ENCODE results near the gene TLE1. TPM values are rescaled to one million over a fixed set of nuclear protein-coding genes. Genes with fewer than 3 reads are reported as not detected.

The TLE1 gene
- total RNA-seq, 1 experiment from 2014 or later: 21.9 TPM

DNA sequence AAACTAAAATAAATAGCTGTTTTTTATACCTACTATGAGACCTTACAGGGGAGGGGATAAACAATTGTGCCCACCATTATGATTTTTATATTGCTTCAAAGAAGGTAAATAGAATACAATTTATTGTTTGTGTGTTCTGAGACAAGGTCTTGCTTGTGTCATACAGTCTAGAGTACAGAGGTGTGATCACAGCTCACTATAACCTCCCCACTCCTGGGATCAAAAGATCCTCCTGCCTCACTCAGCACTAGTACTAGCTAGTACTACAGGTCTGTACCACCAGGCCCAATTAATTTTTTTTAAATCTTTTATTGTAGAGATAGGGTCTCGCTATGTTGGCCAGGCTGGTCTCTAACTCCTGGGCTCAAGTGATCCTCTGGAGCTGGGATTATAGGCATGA lies 11.3 kb downstream of the TLE1 start:
- Mint-ChIP-seq H3K27me3 (ENCODE audit: insufficient read depth, unreplicated experiment) (no peaks in the 10 kb centered on the region), H3K4me1 (ENCODE audit: insufficient read depth, unreplicated experiment) (no peaks in the 10 kb centered on the region), H3K27ac (ENCODE audit: low read depth, unreplicated experiment) (no peak overlapping the region), H3K4me3 (ENCODE audit: unreplicated experiment) (no peak overlapping the region), H3K9me3 (ENCODE audit: unreplicated experiment) (no peaks in the 10 kb centered on the region), H3K36me3 (ENCODE audit: insufficient read depth, unreplicated experiment) (peaks cover 57% of the 10 kb centered on the region)
- CTCF ChIA-PET: interaction anchor here (0.7 to 1.9 kb wide), 3 partner anchors 9 to 649 kb away, joined by 3 to 11 read pairs (median 3); no protein-coding TSS in a partner anchor
- TF ChIP-seq CTCF (IDR thresholded peaks at IDR 0.05; ENCODE audit: unreplicated experiment): no peak
- no peak for DNase-seq (ENCODE audit: unreplicated experiment)
- POLR2A ChIA-PET: interaction anchor here (0.6 kb wide), 1 partner anchor 384 kb away, joined by 3 read pairs; no protein-coding TSS in a partner anchor
- BruUV-seq (replicated peaks): no TSS peak
- intact Hi-C loops (cut with micrococcal nuclease): no loop called here

DNA sequence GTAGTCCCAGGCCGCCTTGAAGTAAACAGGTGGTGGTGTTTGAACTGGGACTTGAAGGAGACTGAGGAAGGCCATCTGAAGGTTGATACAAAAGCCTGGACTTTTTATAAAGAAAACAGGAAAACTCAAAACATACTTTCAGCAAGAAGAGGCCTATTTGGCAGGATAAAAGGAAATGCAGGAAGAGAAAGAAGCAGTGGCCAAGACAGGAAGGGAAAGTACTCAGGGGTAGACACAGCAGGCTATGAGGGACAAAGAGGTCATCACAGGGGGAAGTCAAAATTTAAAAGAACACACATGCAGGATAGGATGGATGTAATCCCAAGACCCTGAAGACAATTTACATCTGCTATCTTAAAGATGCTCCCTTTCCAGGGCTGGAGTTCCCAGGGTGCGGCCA lies 13.0 kb downstream of the TLE1 start:
- Mint-ChIP-seq H3K4me3 (ENCODE audit: unreplicated experiment) (no peak overlapping the region), H3K27ac (ENCODE audit: low read depth, unreplicated experiment) (no peak overlapping the region), H3K27me3 (ENCODE audit: insufficient read depth, unreplicated experiment) (no peaks in the 10 kb centered on the region), H3K4me1 (ENCODE audit: insufficient read depth, unreplicated experiment) (no peaks in the 10 kb centered on the region), H3K9me3 (ENCODE audit: unreplicated experiment) (no peaks in the 10 kb centered on the region), H3K36me3 (ENCODE audit: insufficient read depth, unreplicated experiment) (peaks cover 58% of the 10 kb centered on the region)
- BruUV-seq (replicated peaks): no TSS peak
- intact Hi-C loops (cut with micrococcal nuclease): no loop called here
- no peak for DNase-seq (ENCODE audit: unreplicated experiment)
- POLR2A ChIA-PET: no interaction called here
- no peak for TF ChIP-seq CTCF (IDR thresholded peaks at IDR 0.05; ENCODE audit: unreplicated experiment)
- CTCF ChIA-PET: interaction anchor here (1.0 to 2.4 kb wide), 3 partner anchors 10 to 31 kb away, joined by 3 to 11 read pairs (median 10); no protein-coding TSS in a partner anchor

DNA sequence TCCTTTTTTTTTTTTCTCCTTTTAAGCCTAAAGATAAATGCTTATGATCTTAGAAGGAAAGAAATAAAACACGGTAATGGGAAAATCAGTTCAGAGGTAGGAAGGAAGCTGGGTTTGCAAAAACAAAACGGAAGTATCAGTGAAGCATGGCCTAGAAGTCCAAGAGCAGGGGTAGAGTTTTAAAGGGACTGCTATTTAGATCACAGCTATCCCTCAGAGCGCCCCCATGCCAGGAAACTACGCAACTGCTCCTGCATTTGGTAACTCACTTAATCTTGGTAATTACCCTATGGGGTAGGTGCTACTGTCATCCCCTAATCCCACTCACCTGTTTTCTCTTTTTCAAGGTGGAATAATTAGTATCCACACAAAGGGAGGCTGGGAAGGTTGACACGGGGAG lies 16.0 kb downstream of the TLE1 start:
- Mint-ChIP-seq H3K4me1 (ENCODE audit: insufficient read depth, unreplicated experiment) (no peaks in the 10 kb centered on the region), H3K27ac (ENCODE audit: low read depth, unreplicated experiment) (no peak overlapping the region), H3K9me3 (ENCODE audit: unreplicated experiment) (no peaks in the 10 kb centered on the region), H3K4me3 (ENCODE audit: unreplicated experiment) (no peak overlapping the region), H3K27me3 (ENCODE audit: insufficient read depth, unreplicated experiment) (no peaks in the 10 kb centered on the region), H3K36me3 (ENCODE audit: insufficient read depth, unreplicated experiment) (peaks cover 49% of the 10 kb centered on the region)
- POLR2A ChIA-PET: interaction anchor here (0.6 to 0.7 kb wide), 2 partner anchors 15 to 1441 kb away, joined by 3 read pairs; no protein-coding TSS in a partner anchor
- DNase-seq (ENCODE audit: unreplicated experiment): no peak
- TF ChIP-seq CTCF (IDR thresholded peaks at IDR 0.05; ENCODE audit: unreplicated experiment): no peak
- BruUV-seq (replicated peaks): no TSS peak
- intact Hi-C loops (cut with micrococcal nuclease): no loop called here
- CTCF ChIA-PET: no interaction called here

DNA sequence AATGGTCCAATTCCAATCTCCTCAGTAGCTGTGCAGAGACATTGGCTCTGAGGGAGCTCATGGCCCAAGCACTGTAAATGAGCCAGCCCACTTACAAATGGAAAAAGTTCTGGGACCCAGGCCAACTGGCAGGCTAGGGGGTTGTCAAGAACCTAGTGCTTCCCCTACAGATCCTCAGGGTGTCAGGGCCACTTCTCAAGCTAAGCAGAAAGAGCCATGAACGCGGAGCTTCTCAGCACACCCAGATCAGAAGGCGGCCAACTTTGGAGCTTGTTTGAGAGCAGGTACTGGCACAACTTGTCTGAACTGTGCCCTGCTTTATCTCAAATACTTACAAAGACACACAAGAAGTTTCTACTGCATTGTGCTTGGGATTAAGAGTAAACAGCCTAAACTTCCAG lies 17.5 kb downstream of the TLE1 start:
- peaks cover 49% of the 10 kb centered on the region for H3K36me3 Mint-ChIP-seq (ENCODE audit: insufficient read depth, unreplicated experiment)
- intact Hi-C loops (cut with micrococcal nuclease): no loop called here
- POLR2A ChIA-PET: no interaction called here
- H3K27me3 Mint-ChIP-seq (ENCODE audit: insufficient read depth, unreplicated experiment): no peaks in the 10 kb centered on the region
- no peak for TF ChIP-seq CTCF (IDR thresholded peaks at IDR 0.05; ENCODE audit: unreplicated experiment)
- no peak overlapping the region for H3K4me3 Mint-ChIP-seq (ENCODE audit: unreplicated experiment)
- CTCF ChIA-PET: no interaction called here
- DNase-seq (ENCODE audit: unreplicated experiment): no peak
- H3K9me3 Mint-ChIP-seq (ENCODE audit: unreplicated experiment): no peaks in the 10 kb centered on the region
- H3K27ac Mint-ChIP-seq (ENCODE audit: low read depth, unreplicated experiment): no peak overlapping the region
- no peaks in the 10 kb centered on the region for H3K4me1 Mint-ChIP-seq (ENCODE audit: insufficient read depth, unreplicated experiment)
- no TSS peak for BruUV-seq (replicated peaks)

Measured in MCF 10A (cell line).